Stimulated activated naive CD8-positive, alpha-beta T cell treated with anti-CD3 and anti-CD28 coated beads, Interleukin-15, Interleukin-2, amounts not matched to agents 100 ng/mL and 50 ng/mL, for 24 hours (primary cell): ENCODE results near the gene TRIM14.
A peak's percentile ranks its signal among the peaks of the same experiment; 100 is the strongest.
"Not testable (repeated sequence)": the region's sequence is repeated elsewhere in the genome, so short reads cannot be mapped to it uniquely, and the experiment has no call there.

Experiments used
- H3K27ac Mint-ChIP-seq: one replicate; pipeline ENCODE4 v1.8.0; 2021; ENCODE audit warnings: mild to moderate bottlenecking, mixed read lengths
- H3K27me3 Mint-ChIP-seq: one replicate; pipeline ENCODE4 v1.8.0; 2021; ENCODE audit warnings: mixed read lengths
- H3K36me3 Mint-ChIP-seq: one replicate; pipeline ENCODE4 v1.8.0; 2021; ENCODE audit warnings: low read depth, mixed read lengths
- H3K4me1 Mint-ChIP-seq: one replicate; pipeline ENCODE4 v1.8.0; 2021; ENCODE audit warnings: low read depth, mixed read lengths
- H3K4me3 Mint-ChIP-seq: one replicate; pipeline ENCODE4 v1.8.0; 2021; ENCODE audit warnings: mild to moderate bottlenecking, mixed read lengths
- H3K9me3 Mint-ChIP-seq: one replicate; pipeline ENCODE4 v1.8.0; 2021; ENCODE audit warnings: mixed read lengths

Gene TRIM14

GRCh38 chr9:98130060-98130459 lies 11.0 kb upstream of the TRIM14 start:
- H3K27me3 Mint-ChIP-seq, H3K36me3 Mint-ChIP-seq, H3K27ac Mint-ChIP-seq, H3K4me1 Mint-ChIP-seq, H3K4me3 Mint-ChIP-seq, H3K9me3 Mint-ChIP-seq: not testable (repeated sequence)

GRCh38 chr9:98129451-98129881 lies 10.4 kb upstream of the TRIM14 start:
- Mint-ChIP-seq H3K4me1 (peaks cover 7% of the 10 kb centered on the region), H3K9me3 (no peaks in the 10 kb centered on the region), H3K36me3 (no peaks in the 10 kb centered on the region), H3K27me3 (no peaks in the 10 kb centered on the region), H3K4me3 (no peak overlapping the region), H3K27ac (no peak overlapping the region)

DNA sequence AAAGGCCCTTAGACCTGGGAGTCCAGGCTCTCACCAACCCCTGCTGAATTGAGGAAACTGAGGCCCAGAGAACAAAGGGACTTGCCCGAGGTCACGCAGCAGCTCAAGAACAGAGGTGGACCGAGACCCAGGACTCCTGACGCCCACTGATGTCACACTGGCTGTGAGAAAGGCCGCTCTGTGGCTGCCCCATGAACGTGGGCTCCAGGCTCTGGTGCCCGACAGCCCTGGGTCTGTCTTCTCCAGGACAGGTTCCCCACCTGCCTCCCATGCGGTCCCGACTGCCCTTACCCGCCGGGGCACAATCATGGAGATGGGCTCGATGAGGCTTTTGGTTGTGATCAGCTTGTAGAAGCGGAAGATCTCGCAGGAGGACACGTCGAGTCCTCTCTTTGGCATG lies 9.3 kb upstream of the TRIM14 start:
- peaks cover 7% of the 10 kb centered on the region for H3K4me1 Mint-ChIP-seq
- H3K9me3 Mint-ChIP-seq, result no peaks in the 10 kb centered on the region
- no peaks in the 10 kb centered on the region for H3K36me3 Mint-ChIP-seq
- H3K27me3 Mint-ChIP-seq, result no peaks in the 10 kb centered on the region
- H3K4me3 Mint-ChIP-seq, result no peak overlapping the region
- no peak overlapping the region for H3K27ac Mint-ChIP-seq

DNA sequence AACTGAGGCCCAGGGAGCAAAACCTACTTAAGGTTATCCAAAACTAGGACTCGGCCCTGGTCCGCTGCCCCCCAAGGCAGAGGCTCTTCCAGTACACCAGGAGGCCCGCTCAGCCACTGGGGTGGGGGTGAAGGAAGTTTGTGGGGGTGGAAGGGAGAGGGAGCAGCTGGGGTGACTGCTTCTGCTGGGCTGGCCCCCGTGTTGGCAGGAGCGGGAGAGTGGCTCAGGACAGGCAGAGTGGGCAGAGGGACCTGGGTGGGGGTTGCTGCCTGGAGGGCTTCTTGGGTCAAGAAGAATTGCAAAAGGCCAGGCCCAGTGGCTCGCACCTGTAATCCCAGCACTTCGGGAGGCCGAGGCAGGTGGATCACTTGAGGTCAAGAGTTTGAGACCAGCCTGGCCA lies 8.2 kb upstream of the TRIM14 start:
- no peak overlapping the region for H3K4me3 Mint-ChIP-seq
- no peak overlapping the region for H3K27ac Mint-ChIP-seq
- H3K4me1 Mint-ChIP-seq, result peaks cover 7% of the 10 kb centered on the region
- H3K9me3 Mint-ChIP-seq, result no peaks in the 10 kb centered on the region
- no peaks in the 10 kb centered on the region for H3K27me3 Mint-ChIP-seq
- H3K36me3 Mint-ChIP-seq, result no peaks in the 10 kb centered on the region

GRCh38 chr9:98124637-98125426 lies 5.8 kb upstream of the TRIM14 start:
- H3K27me3 Mint-ChIP-seq, result no peaks in the 10 kb centered on the region
- H3K27ac Mint-ChIP-seq, result no peak overlapping the region
- H3K36me3 Mint-ChIP-seq, result no peaks in the 10 kb centered on the region
- H3K9me3 Mint-ChIP-seq, result no peaks in the 10 kb centered on the region
- peaks cover 20% of the 10 kb centered on the region for H3K4me1 Mint-ChIP-seq
- no peak overlapping the region for H3K4me3 Mint-ChIP-seq

- H3K4me3 Mint-ChIP-seq, H3K27me3 Mint-ChIP-seq, H3K9me3 Mint-ChIP-seq, H3K27ac Mint-ChIP-seq, H3K36me3 Mint-ChIP-seq: not testable (repeated sequence)
- H3K4me1 Mint-ChIP-seq, result peaks cover 20% of the 10 kb centered on the region
These were observed 5.1 kb upstream of the TRIM14 start for GRCh38 chr9:98124091-98124490.

GRCh38 chr9:98121058-98121457 lies 2.0 kb upstream of the TRIM14 start:
- H3K9me3 Mint-ChIP-seq, result no peaks in the 10 kb centered on the region
- H3K27ac Mint-ChIP-seq, result no peak overlapping the region
- H3K4me1 Mint-ChIP-seq, result peaks cover 33% of the 10 kb centered on the region
- H3K36me3 Mint-ChIP-seq, result peaks cover 14% of the 10 kb centered on the region
- H3K27me3 Mint-ChIP-seq, result no peaks in the 10 kb centered on the region
- no peak overlapping the region for H3K4me3 Mint-ChIP-seq

DNA sequence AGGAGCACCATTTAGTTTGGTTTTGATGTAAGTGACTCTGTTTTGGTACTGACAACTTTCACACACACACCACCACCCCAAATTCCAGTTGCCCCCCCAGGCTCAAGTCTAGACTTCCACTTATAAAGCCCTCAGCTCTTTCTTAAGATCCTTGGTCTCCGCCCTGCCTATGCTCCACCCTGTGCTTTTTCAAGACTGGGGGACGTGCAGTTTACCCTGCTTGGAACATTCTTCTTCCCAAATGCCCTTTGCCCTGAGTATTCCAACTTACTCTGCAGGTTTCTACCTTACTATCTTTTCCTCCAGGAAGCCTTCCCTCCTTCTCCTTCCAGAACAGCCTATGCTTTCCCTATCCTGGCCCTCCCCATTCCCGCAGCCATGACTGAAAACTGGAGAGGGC lies 1.5 kb upstream of the TRIM14 start:
- no peaks in the 10 kb centered on the region for H3K27me3 Mint-ChIP-seq
- peak overlapping the region; percentile 70 for H3K27ac Mint-ChIP-seq
- peaks cover 33% of the 10 kb centered on the region for H3K4me1 Mint-ChIP-seq
- H3K36me3 Mint-ChIP-seq, result peaks cover 14% of the 10 kb centered on the region
- H3K9me3 Mint-ChIP-seq, result no peaks in the 10 kb centered on the region
- peak overlapping the region; percentile 89 for H3K4me3 Mint-ChIP-seq

DNA sequence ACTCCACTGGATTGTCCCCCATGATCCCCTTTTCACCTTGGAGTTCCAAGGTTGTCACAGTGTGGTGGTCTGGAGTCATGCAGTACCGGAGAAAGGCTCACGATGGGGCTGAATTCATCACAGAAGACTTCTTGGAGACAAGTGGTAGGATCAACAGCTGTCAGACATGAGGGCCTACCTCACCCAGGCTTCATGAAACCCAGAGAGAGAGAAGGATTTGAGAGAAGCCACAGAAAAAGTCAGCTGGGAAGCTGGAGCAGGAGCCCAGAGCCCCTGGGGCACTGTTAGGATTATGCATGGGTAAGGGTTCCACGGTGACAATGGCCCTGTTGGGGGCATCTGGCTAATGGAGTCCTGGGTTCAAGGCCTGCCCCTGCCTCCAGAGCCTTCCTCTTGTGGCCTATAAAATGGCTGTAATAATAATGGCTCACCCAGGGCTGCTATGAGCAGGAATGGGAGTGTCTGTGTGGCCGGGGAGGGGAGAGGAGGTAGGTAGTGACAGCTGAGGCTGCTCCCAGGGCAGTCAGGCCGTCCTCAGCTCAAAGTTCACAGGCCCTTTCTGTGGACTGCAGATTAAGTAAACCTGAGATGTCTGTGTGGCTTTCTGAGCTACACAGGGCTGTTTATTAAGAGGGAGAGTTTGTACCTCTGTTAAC lies 910 bp downstream of the TRIM14 start:
- Mint-ChIP-seq H3K27me3 (no peaks in the 10 kb centered on the region), H3K36me3 (peaks cover 18% of the 10 kb centered on the region), H3K4me3 (peak overlapping the region; percentile 89), H3K9me3 (no peaks in the 10 kb centered on the region), H3K27ac (peak overlapping the region; percentile 93), H3K4me1 (peaks cover 37% of the 10 kb centered on the region)

DNA sequence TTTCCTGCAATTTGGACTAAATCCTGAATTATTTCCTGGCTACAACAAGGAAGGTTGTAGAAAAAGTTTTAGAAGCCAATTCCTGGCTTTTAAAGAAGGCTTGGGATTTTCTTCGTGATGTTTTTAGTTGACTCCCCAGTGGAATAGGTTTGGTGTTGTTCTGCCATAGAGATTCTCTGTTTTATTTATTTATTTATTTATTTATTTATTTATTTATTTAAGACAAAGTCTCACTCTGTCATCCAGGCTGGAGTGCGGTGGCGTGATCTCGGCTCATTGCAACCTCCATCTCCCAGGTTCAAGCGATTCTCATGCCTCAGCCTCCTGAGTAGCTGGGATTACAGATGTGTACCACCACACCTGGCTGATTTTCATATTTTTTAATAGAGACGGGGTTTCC lies 1.9 kb downstream of the TRIM14 start:
- peaks cover 42% of the 10 kb centered on the region for H3K4me1 Mint-ChIP-seq
- not testable (repeated sequence) for H3K27ac Mint-ChIP-seq, H3K27me3 Mint-ChIP-seq, H3K9me3 Mint-ChIP-seq
- peak overlapping the region; percentile 14 for H3K4me3 Mint-ChIP-seq
- H3K36me3 Mint-ChIP-seq, result peaks cover 21% of the 10 kb centered on the region

DNA sequence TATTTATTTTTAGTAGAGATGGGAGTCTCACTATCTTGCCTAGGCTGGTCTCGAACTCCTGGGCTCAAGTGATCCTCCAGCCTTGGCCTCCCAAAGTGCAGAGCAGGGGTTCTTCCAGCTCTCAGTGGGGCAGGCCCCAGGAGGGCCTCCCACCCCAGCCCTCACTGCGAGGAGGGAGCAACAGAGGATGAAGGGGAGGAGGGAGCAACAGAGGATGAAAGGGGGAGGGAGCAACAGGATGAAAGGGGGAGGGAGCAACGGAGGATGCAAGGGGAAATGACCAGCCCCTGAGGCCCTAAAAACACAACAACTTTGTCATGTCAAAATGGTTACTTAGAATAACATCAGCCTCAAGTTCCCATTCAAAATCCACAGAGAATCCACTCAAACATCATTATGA lies 10.0 kb downstream of the TRIM14 start:
- Mint-ChIP-seq H3K27me3 (no peaks in the 10 kb centered on the region), H3K4me1 (peaks cover 73% of the 10 kb centered on the region), H3K4me3 (no peak overlapping the region), H3K27ac (peak overlapping the region; percentile 95), H3K36me3 (peaks cover 73% of the 10 kb centered on the region), H3K9me3 (no peaks in the 10 kb centered on the region)

DNA sequence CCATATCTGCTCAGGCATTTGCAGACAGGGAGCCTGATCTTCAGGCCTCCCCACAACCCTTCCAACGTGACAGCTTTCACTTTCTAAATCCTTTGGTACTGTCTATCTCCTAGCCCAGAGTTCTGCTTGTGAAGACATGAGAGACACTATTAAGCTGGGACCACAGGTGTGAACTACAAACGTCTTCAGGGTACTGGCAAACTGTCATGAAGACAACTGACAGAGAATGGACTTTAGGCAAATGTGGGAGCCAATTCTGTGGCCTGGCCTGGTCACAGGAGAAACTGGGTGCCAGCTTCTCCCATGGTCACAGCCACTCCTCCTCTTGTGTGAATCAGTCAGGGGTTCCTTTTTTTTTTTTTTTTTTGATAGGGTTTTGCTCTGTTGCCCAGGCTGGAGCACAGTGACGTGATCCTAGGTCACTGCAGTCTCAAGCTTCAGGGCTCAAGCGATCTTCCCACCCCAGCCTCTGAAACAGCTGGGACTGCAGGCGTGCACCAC lies 10.4 kb downstream of the TRIM14 start:
- peaks cover 78% of the 10 kb centered on the region for H3K36me3 Mint-ChIP-seq
- no peaks in the 10 kb centered on the region for H3K27me3 Mint-ChIP-seq
- H3K9me3 Mint-ChIP-seq, result no peaks in the 10 kb centered on the region

DNA sequence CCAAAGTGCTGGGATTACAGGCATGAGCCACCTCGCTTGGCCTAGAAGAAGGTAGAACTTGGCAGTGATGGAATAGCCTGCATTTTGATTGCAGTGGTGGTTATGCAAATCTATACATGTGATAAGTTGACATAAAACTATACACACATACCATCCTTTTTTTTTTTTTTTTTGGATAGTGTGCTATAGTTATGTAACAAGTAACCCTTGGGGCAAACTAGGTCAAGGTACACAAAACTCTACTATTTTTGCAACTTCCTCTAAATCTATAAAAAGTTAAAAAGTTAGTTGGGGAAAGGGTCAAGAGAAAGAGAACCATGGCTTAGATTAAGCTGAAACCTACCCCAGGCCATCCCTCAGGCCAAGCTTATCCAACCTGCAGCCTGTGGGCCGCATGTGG lies 11.1 kb downstream of the TRIM14 start:
- Mint-ChIP-seq H3K9me3 (no peaks in the 10 kb centered on the region), H3K4me3 (no peak overlapping the region), H3K27ac (peak overlapping the region; percentile 95), H3K4me1 (peaks cover 78% of the 10 kb centered on the region), H3K36me3 (peaks cover 78% of the 10 kb centered on the region), H3K27me3 (no peaks in the 10 kb centered on the region)

More for the DNA sequence above, 10.4 kb downstream of the TRIM14 start:
- Mint-ChIP-seq H3K4me3 (peak overlapping the region; percentile 64), H3K4me1 (peaks cover 77% of the 10 kb centered on the region), H3K27ac (peak overlapping the region; percentile 95)

- H3K36me3 Mint-ChIP-seq, result peaks cover 69% of the 10 kb centered on the region
- H3K4me3 Mint-ChIP-seq, result no peak overlapping the region
- H3K4me1 Mint-ChIP-seq, result peaks cover 95% of the 10 kb centered on the region
- H3K27ac Mint-ChIP-seq, result peak overlapping the region; percentile 84
- H3K9me3 Mint-ChIP-seq, result no peaks in the 10 kb centered on the region
- no peaks in the 10 kb centered on the region for H3K27me3 Mint-ChIP-seq
These were observed 14.0 kb downstream of the TRIM14 start for GRCh38 chr9:98105006-98105405.

DNA sequence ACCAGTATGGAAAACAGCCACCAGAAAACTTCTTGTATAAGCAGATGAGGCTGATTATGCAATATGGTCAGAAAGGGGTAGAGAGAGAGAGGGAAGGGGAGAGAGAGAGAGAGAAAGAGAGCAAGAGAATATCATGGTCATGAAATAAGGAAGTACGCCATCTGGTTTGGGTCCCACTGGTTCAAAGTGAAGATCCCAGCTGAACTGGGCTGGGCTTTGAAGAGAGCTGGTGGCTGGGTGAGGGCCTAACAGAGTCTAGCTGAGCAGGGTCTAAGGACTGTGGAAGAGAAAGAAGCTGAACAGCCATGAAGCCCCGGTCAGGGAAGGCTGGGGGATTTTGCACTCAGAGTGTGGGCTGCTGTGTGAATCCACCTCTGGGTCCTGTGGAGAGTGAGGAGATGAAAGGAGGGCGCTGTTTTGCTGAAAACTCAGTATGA lies 14.6 kb downstream of the TRIM14 start:
- Mint-ChIP-seq H3K27me3 (no peaks in the 10 kb centered on the region), H3K4me3 (peak overlapping the region; percentile 15), H3K27ac (peak overlapping the region; percentile 84), H3K36me3 (peaks cover 69% of the 10 kb centered on the region), H3K4me1 (peaks cover 95% of the 10 kb centered on the region), H3K9me3 (no peaks in the 10 kb centered on the region)
